HG03139 (cell line): ENCODE data around the gene PRICKLE1.
"Not testable (repeated sequence)": the region's sequence is repeated elsewhere in the genome, so short reads cannot be mapped to it uniquely, and the experiment has no call there.

Source experiments
- ATAC-seq: cut with Tn5 transposase; IDR thresholded peaks from one replicate; pipeline ENCODE4 v1.9.1; 2021; ENCODE audit not compliant: unreplicated experiment

The PRICKLE1 gene

DNA sequence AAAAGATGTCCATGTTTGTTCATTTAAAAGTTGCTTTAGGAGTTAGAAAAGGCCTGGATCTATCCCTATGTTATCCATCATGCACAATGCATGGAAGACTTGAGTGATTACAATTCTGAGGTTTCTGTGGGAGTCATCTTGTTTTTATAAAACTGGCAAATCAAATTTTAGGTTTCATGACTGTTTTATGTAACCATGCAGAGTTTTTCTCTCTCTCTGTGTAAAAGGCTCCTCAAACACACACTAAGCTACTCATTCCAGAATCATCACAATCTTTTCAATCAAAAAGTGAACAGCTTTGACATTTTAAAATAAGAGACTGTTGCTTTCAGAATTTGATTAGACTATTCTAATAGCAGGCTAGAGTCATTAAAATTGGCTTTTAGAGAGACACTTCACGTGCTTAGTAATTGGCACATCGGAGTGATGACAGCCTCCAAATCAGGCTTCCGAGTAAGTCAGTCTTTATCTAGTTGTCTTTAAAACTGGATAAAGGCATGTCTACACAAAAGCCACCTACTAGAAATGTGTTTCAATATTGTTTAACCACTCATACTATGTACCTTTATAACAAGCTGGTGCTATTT is 31.9 kb downstream of the PRICKLE1 start:
- ATAC-seq = no peak

GRCh38 chr12:42556917-42557316 is 32.6 kb downstream of the PRICKLE1 start:
- no peak for ATAC-seq

GRCh38 chr12:42552822-42553221 is 36.7 kb downstream of the PRICKLE1 start:
- ATAC-seq = no peak

DNA sequence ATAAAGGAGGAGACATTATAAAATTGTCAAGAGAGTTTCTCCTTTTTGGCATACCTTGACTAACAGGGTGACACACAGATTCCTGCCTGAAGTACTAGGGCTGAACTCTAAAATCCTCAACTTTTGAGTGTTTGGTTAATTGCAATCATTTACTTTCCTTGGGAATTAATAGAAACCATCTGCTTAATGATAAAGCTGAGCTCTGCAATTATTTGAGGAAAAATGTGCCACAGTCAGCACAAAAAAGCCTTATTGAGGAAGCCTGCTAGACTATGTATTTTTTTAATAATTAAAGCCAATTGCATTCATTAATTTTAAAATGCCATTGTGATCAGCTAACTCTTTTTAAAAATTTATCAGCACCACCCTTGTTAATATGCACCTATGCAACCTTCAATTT is 38.7 kb downstream of the PRICKLE1 start:
- no peak for ATAC-seq

GRCh38 chr12:42546709-42547108 is 42.8 kb downstream of the PRICKLE1 start:
- no peak for ATAC-seq

DNA sequence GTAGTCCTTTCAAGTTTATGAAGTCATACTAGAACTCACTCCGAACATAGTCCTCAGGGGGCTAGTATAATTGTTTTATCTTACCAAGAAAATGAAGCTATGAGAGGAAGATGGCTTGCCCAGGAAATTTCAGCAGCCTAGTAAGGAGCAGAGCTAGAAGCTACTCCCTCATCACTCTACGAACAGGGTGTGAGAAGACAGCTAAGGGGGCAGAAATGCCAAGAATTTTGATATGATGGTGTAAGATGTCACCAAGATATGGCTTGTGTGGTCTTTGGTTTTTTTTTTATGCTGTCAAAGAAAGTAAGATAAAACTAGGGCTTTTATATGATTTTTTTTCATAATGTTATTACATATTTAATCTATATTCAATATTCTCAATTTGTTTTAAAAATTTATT is 47.6 kb downstream of the PRICKLE1 start:
- no peak for ATAC-seq

GRCh38 chr12:42541308-42541707 is 48.2 kb downstream of the PRICKLE1 start:
- ATAC-seq = not testable (repeated sequence)

DNA sequence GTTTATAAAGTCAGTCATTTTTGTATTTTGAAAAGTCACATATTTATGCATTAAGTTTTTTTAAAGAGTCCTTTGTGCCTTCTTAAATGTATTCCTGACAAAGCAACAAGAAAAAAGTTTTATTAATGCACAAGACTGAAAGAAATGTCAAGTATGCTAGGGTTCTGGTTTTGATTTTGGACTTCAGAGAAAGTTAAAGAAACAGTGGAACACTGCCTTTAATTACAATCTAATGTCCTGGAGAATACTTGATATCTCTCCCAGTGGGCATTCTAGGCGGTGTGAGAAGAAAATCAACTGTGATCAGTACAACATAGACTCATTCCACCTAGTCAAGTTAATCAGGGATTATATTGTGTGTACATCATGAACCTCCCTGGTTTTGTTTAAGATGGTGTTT is 49.9 kb downstream of the PRICKLE1 start:
- no peak for ATAC-seq

DNA sequence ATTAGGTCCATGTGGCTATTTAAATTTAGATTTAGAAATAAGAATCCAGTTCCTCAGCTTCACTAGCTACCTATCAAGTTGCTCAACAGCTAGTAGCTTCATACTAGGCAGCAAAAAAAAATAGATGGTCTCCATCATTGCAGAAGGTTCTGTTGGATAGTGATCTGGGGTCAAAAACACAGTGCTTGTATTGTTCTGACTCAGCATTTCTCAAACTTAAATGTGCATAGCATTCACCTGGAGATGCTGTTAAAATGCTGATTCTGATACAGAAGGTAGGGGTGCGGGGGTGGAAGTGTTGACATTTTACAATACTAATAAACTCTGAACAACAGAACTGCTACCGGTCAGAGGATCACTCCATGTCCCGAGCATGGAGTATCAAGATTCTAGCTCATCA is 51.3 kb downstream of the PRICKLE1 start:
- no peak for ATAC-seq

GRCh38 chr12:42534184-42534838 is 55.2 kb downstream of the PRICKLE1 start:
- no peak for ATAC-seq

DNA sequence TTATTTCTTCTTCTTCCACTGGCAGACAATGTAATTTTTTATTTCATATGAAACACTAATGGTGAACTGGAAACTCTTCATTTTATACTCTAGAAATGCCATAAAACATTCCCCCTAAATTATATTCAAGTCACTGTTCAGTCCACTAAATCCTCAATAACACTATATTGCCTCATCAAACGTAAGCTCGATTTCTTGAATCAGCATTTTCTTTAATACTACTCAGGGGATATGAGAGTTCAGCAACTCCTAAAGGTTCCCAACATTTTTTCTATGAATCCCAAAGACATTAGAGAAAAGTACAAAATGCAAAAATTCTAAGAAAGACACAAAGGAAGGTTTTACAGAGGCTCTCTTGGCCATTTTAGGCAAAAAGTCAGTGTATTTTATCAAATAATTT is 59.3 kb downstream of the PRICKLE1 start:
- no peak for ATAC-seq

DNA sequence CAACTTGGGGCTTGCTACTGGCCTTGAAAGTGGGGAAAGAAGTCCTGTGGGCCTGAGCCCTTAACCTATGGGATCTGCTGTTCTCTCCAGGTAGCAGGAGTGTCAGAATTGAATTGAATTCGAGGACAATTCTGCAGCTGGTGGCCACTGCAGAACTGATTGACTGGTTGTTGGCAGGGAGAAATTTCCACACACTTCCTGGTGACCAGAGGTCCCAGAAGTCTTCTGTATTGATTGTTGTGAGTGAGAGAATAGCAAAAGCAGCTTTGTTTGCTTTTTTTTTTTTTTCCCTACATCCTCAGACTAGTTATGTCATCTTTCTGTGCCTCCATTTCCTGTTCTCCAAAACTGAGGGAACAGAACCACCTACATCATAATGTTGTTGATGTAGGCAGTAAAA is 64.1 kb downstream of the PRICKLE1 start:
- no peak for ATAC-seq

- no peak for ATAC-seq
Observed at GRCh38 chr12:42524716-42525115, 64.8 kb downstream of the PRICKLE1 start.

GRCh38 chr12:42516573-42516972 is 73.0 kb downstream of the PRICKLE1 start:
- ATAC-seq = no peak

DNA sequence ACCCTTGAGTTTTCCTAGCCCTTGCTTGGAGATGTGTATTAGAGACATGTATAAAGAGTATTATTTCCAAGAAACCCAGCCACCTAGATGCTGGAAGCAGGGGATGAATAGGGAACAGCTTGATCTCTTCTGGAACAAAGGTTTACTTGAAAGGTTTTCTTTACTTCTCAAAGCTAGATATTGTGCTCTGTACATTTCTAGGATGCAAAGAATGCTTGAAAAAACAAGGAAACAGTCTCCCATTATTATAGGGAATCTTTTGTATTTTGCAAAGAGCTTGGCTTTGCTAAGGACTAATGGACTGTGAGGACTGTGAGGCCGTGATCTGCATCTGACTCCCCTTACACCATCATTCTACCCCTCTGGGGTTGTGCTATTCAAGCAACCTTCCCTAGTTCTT is 77.9 kb downstream of the PRICKLE1 start:
- no peak for ATAC-seq

GRCh38 chr12:42510823-42511222 is 78.7 kb downstream of the PRICKLE1 start:
- no peak for ATAC-seq

GRCh38 chr12:42508913-42509460 is 80.6 kb downstream of the PRICKLE1 start:
- ATAC-seq = no peak

DNA sequence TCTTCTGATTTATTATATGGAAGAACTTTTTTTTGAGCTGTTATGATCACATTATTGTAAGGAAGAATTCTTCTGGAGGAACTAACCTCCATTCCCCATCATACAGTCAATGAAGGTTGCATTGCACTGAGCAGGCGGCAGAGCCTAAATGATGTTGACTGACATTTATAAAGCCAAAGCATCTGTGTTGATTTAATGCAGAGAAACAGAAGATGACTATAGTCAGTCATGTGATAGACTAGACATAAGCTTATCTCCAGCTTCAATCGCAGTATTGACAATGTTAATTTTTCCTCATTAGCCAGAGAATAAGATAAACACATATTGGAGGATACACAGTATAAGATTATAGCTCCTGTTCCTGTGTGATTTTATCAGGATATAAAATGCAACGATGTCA is 82.0 kb downstream of the PRICKLE1 start:
- no peak for ATAC-seq

DNA sequence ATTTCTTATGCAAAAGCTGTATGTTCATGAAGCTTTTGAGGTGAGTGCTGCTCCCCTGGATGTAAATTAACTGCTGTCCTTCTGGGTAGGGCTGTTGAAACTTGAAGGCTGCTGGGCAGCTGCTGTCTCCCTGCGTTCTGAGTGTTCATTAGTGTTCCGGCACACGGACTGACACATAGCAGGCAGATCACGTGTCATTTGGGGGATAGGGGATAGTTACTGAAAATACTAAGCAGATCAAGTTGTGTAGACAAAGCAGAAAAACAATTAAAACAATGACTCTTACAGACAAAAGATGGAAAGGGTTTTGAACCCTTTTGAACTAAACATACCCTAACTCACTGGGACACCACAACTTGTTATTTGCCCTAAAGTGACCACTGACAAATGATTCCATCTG is 82.5 kb downstream of the PRICKLE1 start:
- ATAC-seq = no peak

GRCh38 chr12:42504049-42504448 is 85.5 kb downstream of the PRICKLE1 start:
- no peak for ATAC-seq

DNA sequence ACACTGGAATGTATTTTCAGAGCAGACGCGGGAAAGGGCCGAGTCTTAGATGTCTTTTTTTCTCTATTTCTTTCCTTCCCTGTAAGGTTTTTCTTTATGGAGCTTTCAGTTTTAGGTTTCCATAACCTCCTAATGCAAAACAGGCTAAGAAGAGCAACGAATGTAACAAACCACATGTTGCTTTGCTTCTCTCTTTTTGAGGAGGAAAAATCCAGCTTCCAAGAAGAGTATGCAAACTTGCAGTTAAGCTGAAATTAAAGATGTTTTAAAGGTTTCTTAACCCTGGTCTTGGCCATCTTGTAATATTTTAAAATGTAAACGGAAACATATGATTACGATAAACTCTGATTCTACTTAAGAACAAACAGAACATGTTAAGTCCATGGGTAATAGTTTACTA is 86.9 kb downstream of the PRICKLE1 start:
- ATAC-seq = no peak

GRCh38 chr12:42498549-42499247 is 90.8 kb downstream of the PRICKLE1 start:
- no peak for ATAC-seq
